HL-60 (cell line): ENCODE measurements around the gene PEX11B.

Experiments used
- DNase-seq, 2 experiments: peaks; one replicate each; pipeline ENCODE4 v3.0.0-alpha.2; 2010 to 2020; ENCODE audit warnings: low read depth in 1 of 2, low spot score in 1 of 2
- H3K27ac ChIP-seq: fragments of 250-450 bp; sonication (Bioruptor Pico); replicated peaks from 2 replicates; pipeline ENCODE4 v1.5.1; 2020; ENCODE audit warnings: mild to moderate bottlenecking, moderate library complexity
- H3K27me3 ChIP-seq: fragments of 250-450 bp; sonication (Bioruptor Pico); 2 replicates; pipeline ENCODE4 v1.5.1; 2021; ENCODE audit warnings: mild to moderate bottlenecking, moderate library complexity; ENCODE audit not compliant: insufficient read depth, poor library complexity, severe bottlenecking
- H3K4me3 ChIP-seq: replicated peaks from 2 replicates; pipeline ENCODE4 v1.5.1; 2011; ENCODE audit warnings: mild to moderate bottlenecking, control low read depth, low read length; ENCODE audit not compliant: insufficient read depth
- CTCF ChIP-seq: IDR thresholded peaks from one replicate; pipeline ENCODE4 v1.5.1; 2011; ENCODE audit warnings: low read length, control low read depth, inconsistent platforms; ENCODE audit not compliant: insufficient read depth
- GABPA ChIP-seq: IDR thresholded peaks from 2 replicates; pipeline ENCODE4 v1.6.1; 2012; ENCODE audit warnings: low read depth
- POLR2AphosphoS5 ChIP-seq: IDR thresholded peaks from 2 replicates; pipeline ENCODE4 v1.6.1; 2012; ENCODE audit warnings: low read depth
- REST ChIP-seq: IDR thresholded peaks from 2 replicates; pipeline ENCODE4 v1.6.1; 2012; ENCODE audit warnings: low read depth; ENCODE audit not compliant: insufficient replicate concordance
- SPI1 ChIP-seq: IDR thresholded peaks from 2 replicates; pipeline ENCODE4 v1.6.1; 2012; ENCODE audit warnings: low read depth, mild to moderate bottlenecking, borderline replicate concordance

Gene PEX11B

GRCh38 chr1:145874646-145875045, 43.9 kb downstream of the PEX11B start:
- TF ChIP-seq POLR2AphosphoS5 (no peak), REST (no peak), GABPA (no peak), SPI1 (no peak), CTCF (no peak)
- Histone ChIP-seq H3K27ac (no peak overlapping the region), H3K27me3 (no peaks in the 10 kb centered on the region), H3K4me3 (no peak overlapping the region)
- DNase-seq: peak in 1 of 2 experiments; percentile 51

GRCh38 chr1:145871994-145872924, 46.3 kb downstream of the PEX11B start:
- peak; percentile 64 to 75 for DNase-seq
- H3K27ac ChIP-seq: peak overlapping the region; percentile 56
- peak overlapping the region; percentile 29 for H3K4me3 ChIP-seq
- no peaks in the 10 kb centered on the region for H3K27me3 ChIP-seq
- TF ChIP-seq SPI1 (peak; percentile 91), POLR2AphosphoS5 (peak; percentile 46; the same call in 1 of the 2 replicates), CTCF (no peak)

GRCh38 chr1:145868232-145868631, 50.3 kb downstream of the PEX11B start:
- no peak overlapping the region for H3K4me3 ChIP-seq
- H3K27me3 ChIP-seq: no peaks in the 10 kb centered on the region
- TF ChIP-seq CTCF (no peak), REST (no peak), GABPA (no peak), POLR2AphosphoS5 (no peak), SPI1 (no peak)
- H3K27ac ChIP-seq: no peak overlapping the region
- DNase-seq: no peak
